H9 (cell line): ENCODE measurements around the gene CCDC102A. TPM values are rescaled to one million over a fixed set of nuclear protein-coding genes. Genes with fewer than 3 reads are reported as not detected.

Experiments used
- DNase-seq: peaks from one replicate; pipeline ENCODE4 v3.0.0-alpha.2; 2017
- H2AFZ ChIP-seq: one replicate; pipeline ENCODE4 v1.6.1; 2013; ENCODE audit warnings: mild to moderate bottlenecking, low read length, control low read depth, moderate library complexity
- H2AK5ac ChIP-seq: 2 replicates; pipeline ENCODE4 v1.6.1; 2013; ENCODE audit warnings: low read length, control low read depth, mixed read lengths; ENCODE audit not compliant: insufficient read length
- H2BK120ac ChIP-seq: one replicate; pipeline ENCODE4 v1.6.1; 2013; ENCODE audit warnings: low read depth, mild to moderate bottlenecking, low read length, control low read depth, inconsistent platforms; ENCODE audit not compliant: poor library complexity, severe bottlenecking
- H2BK12ac ChIP-seq: 2 replicates; pipeline ENCODE4 v1.6.1; 2013; ENCODE audit warnings: low read length, control low read depth, mixed read lengths, low read depth; ENCODE audit not compliant: insufficient read length
- H2BK15ac ChIP-seq: 2 replicates; pipeline ENCODE4 v1.6.1; 2013; ENCODE audit warnings: low read depth, low read length, control low read depth
- H2BK20ac ChIP-seq: one replicate; pipeline ENCODE4 v1.6.1; 2013; ENCODE audit warnings: low read depth, mild to moderate bottlenecking, low read length, control low read depth, inconsistent platforms; ENCODE audit not compliant: poor library complexity, severe bottlenecking
- H2BK5ac ChIP-seq: 2 replicates; pipeline ENCODE4 v1.6.1; 2013; ENCODE audit warnings: low read length, control low read depth, mixed read lengths; ENCODE audit not compliant: insufficient read length
- H3K14ac ChIP-seq: 2 replicates; pipeline ENCODE4 v1.6.1; 2013; ENCODE audit warnings: low read length, control low read depth; ENCODE audit not compliant: insufficient read depth
- H3K18ac ChIP-seq: 2 replicates; pipeline ENCODE4 v1.6.1; 2013; ENCODE audit warnings: low read depth, mild to moderate bottlenecking, mixed read lengths, low read length, control low read depth; ENCODE audit not compliant: insufficient read length
- H3K23ac ChIP-seq: 2 replicates; pipeline ENCODE4 v1.6.1; 2013; ENCODE audit warnings: low read length, control low read depth, mixed read lengths, low read depth; ENCODE audit not compliant: insufficient read length
- H3K23me2 ChIP-seq: 2 replicates; pipeline ENCODE4 v1.6.1; 2013; ENCODE audit warnings: low read depth, mild to moderate bottlenecking, mixed read lengths, low read length, control low read depth; ENCODE audit not compliant: insufficient read length, poor library complexity, severe bottlenecking
- H3K27ac ChIP-seq: 2 replicates; pipeline ENCODE4 v1.5.1; 2013; ENCODE audit warnings: low read length, control low read depth, mixed read lengths, low read depth; ENCODE audit not compliant: insufficient read length
- H3K27me3 ChIP-seq: 2 replicates; pipeline ENCODE4 v1.6.1; 2013; ENCODE audit warnings: low read length, control low read depth, inconsistent platforms; ENCODE audit not compliant: insufficient read depth
- H3K4ac ChIP-seq: 2 replicates; pipeline ENCODE4 v1.6.1; 2013; ENCODE audit warnings: low read depth, mild to moderate bottlenecking, control low read depth, inconsistent platforms, low read length, moderate library complexity
- H3K4me1 ChIP-seq: 2 replicates; pipeline ENCODE4 v1.6.1; 2013; ENCODE audit warnings: low read length, control low read depth, inconsistent platforms; ENCODE audit not compliant: insufficient read depth
- H3K4me2 ChIP-seq: 2 replicates; pipeline ENCODE4 v1.6.1; 2013; ENCODE audit warnings: low read length, control low read depth, mixed read lengths; ENCODE audit not compliant: insufficient read length, insufficient read depth
- H3K56ac ChIP-seq: 2 replicates; pipeline ENCODE4 v1.6.1; 2013; ENCODE audit warnings: low read depth, mild to moderate bottlenecking, mixed read lengths, low read length, control low read depth; ENCODE audit not compliant: insufficient read length
- H3K79me1 ChIP-seq: 2 replicates; pipeline ENCODE4 v1.6.1; 2013; ENCODE audit warnings: low read depth, mild to moderate bottlenecking, moderate library complexity, low read length, control low read depth, inconsistent platforms; ENCODE audit not compliant: insufficient read depth, poor library complexity, severe bottlenecking
- H3K79me2 ChIP-seq: 2 replicates; pipeline ENCODE4 v1.6.1; 2013; ENCODE audit warnings: low read length, control low read depth, inconsistent platforms; ENCODE audit not compliant: insufficient read depth
- H3K9ac ChIP-seq: 2 replicates; pipeline ENCODE4 v1.6.1; 2013; ENCODE audit warnings: low read length, control low read depth, mixed read lengths; ENCODE audit not compliant: insufficient read length; ENCODE audit errors: extremely low read depth
- H3K9me3 ChIP-seq: one replicate; pipeline ENCODE4 v1.6.1; 2013; ENCODE audit warnings: low read depth, low read length, inconsistent platforms; ENCODE audit not compliant: control insufficient read depth
- H3T11ph ChIP-seq: one replicate; pipeline ENCODE4 v1.6.1; 2013; ENCODE audit warnings: mild to moderate bottlenecking, low read length, control low read depth, inconsistent platforms
- H4K20me1 ChIP-seq: one replicate; pipeline ENCODE4 v1.6.1; 2013; ENCODE audit not compliant: control insufficient read depth, insufficient read length, insufficient read depth
- H4K5ac ChIP-seq: 2 replicates; pipeline ENCODE4 v1.6.1; 2013; ENCODE audit warnings: low read depth, mild to moderate bottlenecking, mixed read lengths, low read length, control low read depth; ENCODE audit not compliant: insufficient read length
- H4K8ac ChIP-seq: replicated peaks from 2 replicates; pipeline ENCODE4 v1.6.1; 2013; ENCODE audit warnings: low read length, control low read depth, mixed read lengths, low read depth; ENCODE audit not compliant: insufficient read length
- H4K91ac ChIP-seq: 2 replicates; pipeline ENCODE4 v1.6.1; 2013; ENCODE audit warnings: low read depth, mild to moderate bottlenecking, moderate library complexity, mixed read lengths, low read length, control low read depth; ENCODE audit not compliant: insufficient read length
- H3K27ac Mint-ChIP-seq, 3 experiments: 2 replicates in 2 of 3; 3 replicates in 1 of 3; pipeline ENCODE4 v1.8.0; 2020 to 2021; ENCODE audit warnings: mixed read lengths in 3 of 3, mild to moderate bottlenecking in 1 of 3, moderate library complexity in 1 of 3
- H3K27me3 Mint-ChIP-seq: 2 replicates; pipeline ENCODE4 v1.8.0; 2021; ENCODE audit warnings: low read depth, mild to moderate bottlenecking, moderate library complexity, mixed read lengths
- H3K36me3 Mint-ChIP-seq, 3 experiments: 2 replicates in 2 of 3; 3 replicates in 1 of 3; pipeline ENCODE4 v1.8.0; 2020 to 2021; ENCODE audit warnings: low read depth in 3 of 3, mixed read lengths in 3 of 3; ENCODE audit not compliant: insufficient read depth in 1 of 3
- H3K4me1 Mint-ChIP-seq, 2 experiments: 2 replicates each; pipeline ENCODE4 v1.8.0; 2020; ENCODE audit warnings: mixed read lengths in 2 of 2
- H3K4me3 Mint-ChIP-seq, 2 experiments: 2 replicates in 1 of 2; 3 replicates in 1 of 2; pipeline ENCODE4 v1.8.0; 2020 to 2021; ENCODE audit warnings: mild to moderate bottlenecking in 2 of 2, mixed read lengths in 2 of 2, moderate library complexity in 1 of 2
- H3K9me3 Mint-ChIP-seq, 2 experiments: 2 replicates in 1 of 2; 3 replicates in 1 of 2; pipeline ENCODE4 v1.8.0; 2020; ENCODE audit warnings: mild to moderate bottlenecking in 2 of 2, mixed read lengths in 2 of 2, moderate library complexity in 1 of 2
- CTCF ChIP-seq: fragments of 200-600 bp; sonication (generic); conservative IDR thresholded peaks from 3 replicates; pipeline ENCODE4 v1.8.0; 2021; ENCODE audit warnings: antibody characterized with exemption, mild to moderate bottlenecking
- WGBS: extraction: QIAGEN DNeasy Blood & Tissue Kit; methylation state at CpG from one replicate; pipeline ENCODE4 v1.1.7; 2013; ENCODE audit warnings: missing lambda C conversion rate, low lambda C conversion rate, mixed read lengths; ENCODE audit not compliant: insufficient read length; ENCODE audit errors: extremely low coverage; 5-methylcytosine and 5-hydroxymethylcytosine counted together
- total RNA-seq: library from RNA; stranded (reverse); gene quantifications from 2 replicates; pipeline ENCODE4 v1.2.1, GENCODE V29; 2021

Gene CCDC102A
- total RNA-seq, 1 experiment from 2014 or later = 8.2 TPM

- no peak overlapping the region for H3K4me2 ChIP-seq
- peaks cover 35% of the 10 kb centered on the region for H3K27me3 Mint-ChIP-seq
- TF ChIP-seq CTCF = no peak
- no peak overlapping the region for H3K4ac ChIP-seq
- H3T11ph ChIP-seq = no peak overlapping the region
- H3K79me2 ChIP-seq = no peaks in the 10 kb centered on the region
- no peak overlapping the region for H2BK5ac ChIP-seq
- H2AK5ac ChIP-seq = no peak overlapping the region
- no peaks in the 10 kb centered on the region for H3K9me3 Mint-ChIP-seq
- no peak overlapping the region for H2AFZ ChIP-seq
- H3K9ac ChIP-seq = no peak overlapping the region
- DNase-seq = peak; percentile 25
- H3K36me3 Mint-ChIP-seq = peaks cover 18 to 32% (median 31%) of the 10 kb centered on the region in 3 experiments; a peak in 6 of 7 replicates
- peaks cover 65 to 67% of the 10 kb centered on the region in 2 experiments for H3K4me1 Mint-ChIP-seq
- H2BK120ac ChIP-seq = no peak overlapping the region
- H3K79me1 ChIP-seq = no peaks in the 10 kb centered on the region
- no peak overlapping the region for H3K27ac ChIP-seq
- peaks cover 10% of the 10 kb centered on the region; the same call in 1 of the 2 replicates for H3K4me1 ChIP-seq
- H2BK20ac ChIP-seq = no peak overlapping the region
- H3K27ac Mint-ChIP-seq = peak overlapping the region in 1 of 3 experiments; percentile 85; a peak in 1 of 7 replicates
- no peak overlapping the region for H3K23ac ChIP-seq
- WGBS = no CpG with 5 or more reads among the region's 19 CpGs
- peak overlapping the region in 1 of 2 experiments; percentile 38; a peak in 1 of 5 replicates for H3K4me3 Mint-ChIP-seq
- H2BK12ac ChIP-seq = no peak overlapping the region
- peaks cover 13% of the 10 kb centered on the region for H3K23me2 ChIP-seq
- no peak overlapping the region for H2BK15ac ChIP-seq
- H4K5ac ChIP-seq = no peak overlapping the region
- H3K14ac ChIP-seq = no peak overlapping the region; the same call in 1 of the 2 replicates
- H3K9me3 ChIP-seq = no peaks in the 10 kb centered on the region
- no peak overlapping the region for H4K91ac ChIP-seq
- H3K27me3 ChIP-seq = no peaks in the 10 kb centered on the region; the same call in 1 of the 2 replicates
- H4K8ac ChIP-seq = no peak overlapping the region
- H4K20me1 ChIP-seq = no peaks in the 10 kb centered on the region
- H3K56ac ChIP-seq = no peak overlapping the region
- no peak overlapping the region for H3K18ac ChIP-seq
These were observed 2.7 kb downstream of the CCDC102A start for GRCh38 chr16:57533431-57534336.
